ENCODE results near the gene MUL1. TPM values are rescaled to one million over a fixed set of nuclear protein-coding genes. Genes with fewer than 3 reads are reported as not detected.

MUL1 gene
- total RNA-seq, 3 donors from 2014 or later, result 31.5 to 44.9 (median 44.7) TPM

- no peak for TF ChIP-seq CTCF (IDR thresholded peaks at IDR 0.05)
- H3K4me1 ChIP-seq (ENCODE audit: low read depth), result peaks cover 39% of the 10 kb centered on the region
- H3K4me3 ChIP-seq, result no peak overlapping the region
- no peaks in the 10 kb centered on the region for H3K36me3 ChIP-seq (ENCODE audit: low read depth)
- intact Hi-C loops (cut with DNase I, micrococcal nuclease), result no loop called here
- DNase-seq (peak; percentile 59 to 64 (median 62)), ATAC-seq (peak; percentile 40)
- H3K9me3 ChIP-seq, result no peaks in the 10 kb centered on the region
These were observed 27.6 kb downstream of the MUL1 start for GRCh38 chr1:20480243-20480944.

GRCh38 chr1:20479840-20480239, 28.1 kb downstream of the MUL1 start:
- Histone ChIP-seq H3K9me3 (no peaks in the 10 kb centered on the region), H3K4me3 (no peak overlapping the region), H3K4me1 (ENCODE audit: low read depth) (peaks cover 41% of the 10 kb centered on the region), H3K36me3 (ENCODE audit: low read depth) (no peaks in the 10 kb centered on the region)
- DNase-seq, result no peak
- intact Hi-C loops (cut with DNase I, micrococcal nuclease), result no loop called here
- ATAC-seq, result no peak
- no peak for TF ChIP-seq CTCF (IDR thresholded peaks at IDR 0.05)

- no peaks in the 10 kb centered on the region for H3K36me3 ChIP-seq (ENCODE audit: low read depth)
- peaks cover 47% of the 10 kb centered on the region for H3K4me1 ChIP-seq (ENCODE audit: low read depth)
- intact Hi-C loops (cut with DNase I, micrococcal nuclease), result no loop called here
- DNase-seq (no peak), ATAC-seq (no peak)
- H3K4me3 ChIP-seq, result no peak overlapping the region
- no peaks in the 10 kb centered on the region for H3K9me3 ChIP-seq
- TF ChIP-seq CTCF (IDR thresholded peaks at IDR 0.05), result no peak
These were observed 29.8 kb downstream of the MUL1 start for GRCh38 chr1:20478057-20478635.

- intact Hi-C loops (cut with DNase I, micrococcal nuclease), result no loop called here
- peak in 1 of 3 donors; percentile 44 for DNase-seq
- H3K36me3 ChIP-seq (ENCODE audit: low read depth), result no peaks in the 10 kb centered on the region
- H3K9me3 ChIP-seq, result no peaks in the 10 kb centered on the region
- no peak for ATAC-seq
- H3K4me3 ChIP-seq, result no peak overlapping the region
- H3K4me1 ChIP-seq (ENCODE audit: low read depth), result peaks cover 47% of the 10 kb centered on the region
- TF ChIP-seq CTCF (IDR thresholded peaks at IDR 0.05), result no peak
These were observed 30.4 kb downstream of the MUL1 start for GRCh38 chr1:20477348-20478056.

- peak; percentile 95 to 98 (median 97) for DNase-seq
- intact Hi-C loops (cut with DNase I, micrococcal nuclease), result no loop called here
- H3K9me3 ChIP-seq, result no peaks in the 10 kb centered on the region
- TF ChIP-seq CTCF (IDR thresholded peaks at IDR 0.05), result no peak
- peaks cover 47% of the 10 kb centered on the region for H3K4me1 ChIP-seq (ENCODE audit: low read depth)
- no peak overlapping the region for H3K4me3 ChIP-seq
- H3K36me3 ChIP-seq (ENCODE audit: low read depth), result no peaks in the 10 kb centered on the region
- peak; percentile 88 for ATAC-seq
These were observed 31.5 kb downstream of the MUL1 start for GRCh38 chr1:20476265-20477038.
